Trophoblast cell (in vitro differentiated cells and primary cell): ENCODE data around the gene TDP1.
A peak's percentile ranks its signal among the peaks of the same experiment; 100 is the strongest.

ENCODE experiments used
- DNase-seq, 2 donors: peaks; one replicate each; pipeline ENCODE4 v3.0.0-alpha.2; 2016
- H2AFZ ChIP-seq: 2 replicates; pipeline ENCODE4 v1.6.1; 2013; ENCODE audit warnings: low read length, moderate library complexity, mild to moderate bottlenecking; ENCODE audit not compliant: insufficient read depth, poor library complexity
- H2AK5ac ChIP-seq: 2 replicates; pipeline ENCODE4 v1.6.1; 2013; ENCODE audit warnings: mild to moderate bottlenecking, low read length
- H2BK120ac ChIP-seq: 2 replicates; pipeline ENCODE4 v1.6.1; 2013; ENCODE audit warnings: low read length, mild to moderate bottlenecking, moderate library complexity; ENCODE audit not compliant: insufficient read depth, poor library complexity
- H2BK12ac ChIP-seq: 2 replicates; pipeline ENCODE4 v1.6.1; 2013; ENCODE audit warnings: mild to moderate bottlenecking, low read length, moderate library complexity
- H2BK5ac ChIP-seq: 2 replicates; pipeline ENCODE4 v1.6.1; 2013; ENCODE audit warnings: low read length, low read depth, moderate library complexity, mild to moderate bottlenecking; ENCODE audit not compliant: poor library complexity
- H3K14ac ChIP-seq: 2 replicates; pipeline ENCODE4 v1.6.1; 2013; ENCODE audit warnings: mild to moderate bottlenecking, low read length
- H3K18ac ChIP-seq: 2 replicates; pipeline ENCODE4 v1.6.1; 2013; ENCODE audit warnings: mild to moderate bottlenecking, low read length
- H3K23ac ChIP-seq: 2 replicates; pipeline ENCODE4 v1.6.1; 2013; ENCODE audit warnings: low read length
- H3K27ac ChIP-seq: 2 replicates; pipeline ENCODE4 v1.5.1; 2013; ENCODE audit warnings: low read depth, mild to moderate bottlenecking, inconsistent platforms, low read length, moderate library complexity
- H3K27me3 ChIP-seq: 2 replicates; pipeline ENCODE4 v1.6.1; 2013; ENCODE audit warnings: inconsistent platforms, mild to moderate bottlenecking, low read length, moderate library complexity; ENCODE audit not compliant: insufficient read depth
- H3K36me3 ChIP-seq, 2 experiments: 1 replicate in 1 of 2; 2 replicates in 1 of 2; pipeline ENCODE4 v1.6.1; 2013; ENCODE audit warnings: low read length in 2 of 2, mild to moderate bottlenecking in 2 of 2, moderate library complexity in 1 of 2; ENCODE audit not compliant: insufficient read depth in 2 of 2, control insufficient read depth in 1 of 2
- H3K4ac ChIP-seq: 2 replicates; pipeline ENCODE4 v1.6.1; 2013; ENCODE audit warnings: low read depth, mild to moderate bottlenecking, low read length, moderate library complexity
- H3K4me1 ChIP-seq, 2 experiments: 1 replicate in 1 of 2; 2 replicates in 1 of 2; pipeline ENCODE4 v1.6.1; 2013; ENCODE audit warnings: low read length in 2 of 2, mild to moderate bottlenecking in 2 of 2, moderate library complexity in 1 of 2; ENCODE audit not compliant: insufficient read depth in 2 of 2, control insufficient read depth in 1 of 2
- H3K4me2 ChIP-seq: 2 replicates; pipeline ENCODE4 v1.6.1; 2013; ENCODE audit warnings: inconsistent platforms, mild to moderate bottlenecking, low read length, moderate library complexity
- H3K4me3 ChIP-seq: 2 replicates; pipeline ENCODE4 v1.5.1; 2013; ENCODE audit warnings: mild to moderate bottlenecking, low read depth, low read length, inconsistent platforms
- H3K79me1 ChIP-seq: one replicate; pipeline ENCODE4 v1.6.1; 2013; ENCODE audit warnings: low read length
- H3K79me2 ChIP-seq: 2 replicates; pipeline ENCODE4 v1.6.1; 2013; ENCODE audit warnings: low read length, mild to moderate bottlenecking; ENCODE audit not compliant: control insufficient read depth, insufficient read depth, poor library complexity
- H3K9ac ChIP-seq: 2 replicates; pipeline ENCODE4 v1.6.1; 2013; ENCODE audit warnings: mild to moderate bottlenecking, low read length
- H3K9me3 ChIP-seq: 2 replicates; pipeline ENCODE4 v1.6.1; 2013; ENCODE audit warnings: low read depth, mild to moderate bottlenecking, control low read depth, inconsistent platforms, low read length; ENCODE audit not compliant: insufficient read depth
- H4K12ac ChIP-seq: 2 replicates; pipeline ENCODE4 v1.6.1; 2013; ENCODE audit warnings: low read depth, mild to moderate bottlenecking, low read length, moderate library complexity
- H4K8ac ChIP-seq: 2 replicates; pipeline ENCODE4 v1.6.1; 2013; ENCODE audit warnings: low read depth, mild to moderate bottlenecking, low read length, moderate library complexity
- H4K91ac ChIP-seq: one replicate; pipeline ENCODE4 v1.6.1; 2013; ENCODE audit warnings: low read depth, mild to moderate bottlenecking, low read length, moderate library complexity
- WGBS: extraction: QIAGEN DNeasy Blood & Tissue Kit; methylation state at CpG from one replicate; pipeline ENCODE4 v1.1.7; 2013; ENCODE audit warnings: missing lambda C conversion rate; ENCODE audit not compliant: insufficient read length, insufficient coverage; ENCODE audit errors: extremely low coverage; 5-methylcytosine and 5-hydroxymethylcytosine counted together

The TDP1 gene

DNA sequence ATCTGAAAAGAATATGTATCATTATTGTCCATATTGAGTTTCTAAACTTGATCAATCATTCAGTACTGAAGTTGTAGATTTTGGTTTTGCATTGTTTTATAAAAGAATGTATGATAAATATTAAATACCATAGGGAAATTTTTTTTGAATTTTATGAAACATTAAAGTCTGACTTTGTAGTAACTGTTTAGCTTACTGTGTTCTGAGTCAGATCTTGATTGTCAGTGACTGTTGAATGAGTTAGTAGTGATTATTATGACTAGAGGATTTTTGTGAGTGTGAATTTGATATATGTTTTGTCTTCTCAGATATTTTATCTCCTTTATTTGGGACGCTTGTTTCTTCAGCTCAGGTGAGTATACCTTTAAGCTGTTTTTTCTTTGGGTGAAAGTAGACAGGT is 10.1 kb downstream of the TDP1 start:
- Histone ChIP-seq H2BK120ac (no peak overlapping the region), H4K8ac (no peak overlapping the region), H3K23ac (no peak overlapping the region), H3K4me1 (peaks cover 0 to 2% of the 10 kb centered on the region in 2 experiments), H3K18ac (no peak overlapping the region), H3K9ac (no peak overlapping the region), H3K4ac (no peak overlapping the region), H3K4me3 (no peak overlapping the region), H2AFZ (no peak overlapping the region), H3K36me3 (peaks cover 14 to 31% of the 10 kb centered on the region in 2 experiments), H2BK5ac (no peak overlapping the region), H4K91ac (no peak overlapping the region), H3K79me2 (no peaks in the 10 kb centered on the region), H3K27ac (no peak overlapping the region), H3K9me3 (no peaks in the 10 kb centered on the region), H3K4me2 (no peak overlapping the region), H3K14ac (no peak overlapping the region), H2AK5ac (no peak overlapping the region), H2BK12ac (no peak overlapping the region), H3K79me1 (no peaks in the 10 kb centered on the region), H3K27me3 (no peaks in the 10 kb centered on the region), H4K12ac (no peak overlapping the region)
- DNase-seq, result no peak
- no CpG with 5 or more reads among the region's 1 CpG for WGBS

DNA sequence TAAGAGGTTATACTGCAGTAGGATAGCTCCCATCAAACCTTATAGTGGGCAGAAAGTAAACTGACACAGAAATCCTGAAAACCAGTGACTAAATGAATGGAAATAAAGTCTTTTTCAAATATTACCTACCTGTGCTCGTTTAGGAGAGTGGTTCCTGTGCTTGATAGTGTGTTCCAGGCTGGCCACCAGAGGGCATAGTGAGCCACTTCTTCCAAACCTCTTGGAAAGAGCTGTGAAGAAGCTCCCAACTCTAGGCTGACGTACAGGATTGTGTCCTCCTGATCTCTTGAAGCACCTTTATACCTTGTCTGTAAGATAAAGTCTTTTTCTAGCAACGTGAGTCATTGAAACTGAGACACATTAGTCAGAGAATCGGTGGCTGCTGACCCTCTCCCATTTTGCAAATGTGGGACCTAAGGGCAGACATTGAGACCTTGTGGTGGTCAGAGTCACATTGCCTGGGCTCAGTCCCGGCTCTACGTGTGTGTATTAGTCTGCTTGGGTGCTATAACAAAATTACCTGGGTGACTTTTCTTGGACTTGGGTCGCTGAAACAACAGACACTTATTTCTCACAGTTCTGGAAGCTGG is 17.6 kb downstream of the TDP1 start:
- no peak overlapping the region for H2BK12ac ChIP-seq
- no CpG with 5 or more reads among the region's 7 CpGs for WGBS

GRCh38 chr14:89977668-89978067 is 21.9 kb downstream of the TDP1 start:
- Histone ChIP-seq H3K79me1 (no peaks in the 10 kb centered on the region), H4K12ac (no peak overlapping the region), H3K27me3 (no peaks in the 10 kb centered on the region), H3K14ac (no peak overlapping the region), H4K8ac (no peak overlapping the region), H3K9ac (no peak overlapping the region), H3K18ac (no peak overlapping the region), H3K36me3 (peaks cover 21 to 37% of the 10 kb centered on the region in 2 experiments), H2AFZ (no peak overlapping the region), H3K4ac (no peak overlapping the region), H3K4me1 (no peaks in the 10 kb centered on the region), H3K23ac (no peak overlapping the region), H3K4me2 (no peak overlapping the region), H2BK12ac (no peak overlapping the region), H2BK120ac (no peak overlapping the region), H3K4me3 (no peak overlapping the region), H4K91ac (no peak overlapping the region), H2BK5ac (no peak overlapping the region), H3K27ac (no peak overlapping the region), H3K9me3 (no peaks in the 10 kb centered on the region), H2AK5ac (no peak overlapping the region), H3K79me2 (no peaks in the 10 kb centered on the region)
- no peak for DNase-seq
- WGBS, result no CpG with 5 or more reads among the region's 4 CpGs

More for the DNA sequence above, 17.6 kb downstream of the TDP1 start:
- no peaks in the 10 kb centered on the region for H3K79me2 ChIP-seq
- no peak overlapping the region for H2BK120ac ChIP-seq
- no peak overlapping the region for H3K14ac ChIP-seq
- H3K4ac ChIP-seq, result no peak overlapping the region
- no peaks in the 10 kb centered on the region for H3K79me1 ChIP-seq
- no peaks in the 10 kb centered on the region for H3K9me3 ChIP-seq
- no peak overlapping the region for H2BK5ac ChIP-seq
- DNase-seq, result peak; percentile 53 to 81
- no peak overlapping the region for H3K18ac ChIP-seq
- no peaks in the 10 kb centered on the region for H3K27me3 ChIP-seq
- no peak overlapping the region for H4K12ac ChIP-seq
- H4K91ac ChIP-seq, result no peak overlapping the region
- no peak overlapping the region for H3K27ac ChIP-seq
- H3K9ac ChIP-seq, result no peak overlapping the region
- H3K4me1 ChIP-seq, result no peaks in the 10 kb centered on the region
- no peak overlapping the region for H3K4me2 ChIP-seq
- no peak overlapping the region for H3K23ac ChIP-seq
- no peak overlapping the region for H2AK5ac ChIP-seq
- no peak overlapping the region for H4K8ac ChIP-seq
- peaks cover 20 to 41% of the 10 kb centered on the region in 2 experiments for H3K36me3 ChIP-seq
- H2AFZ ChIP-seq, result no peak overlapping the region
- no peak overlapping the region for H3K4me3 ChIP-seq

GRCh38 chr14:89978656-89979055 is 22.9 kb downstream of the TDP1 start:
- Histone ChIP-seq H2AK5ac (no peak overlapping the region), H3K79me2 (no peaks in the 10 kb centered on the region), H4K12ac (no peak overlapping the region), H2BK12ac (no peak overlapping the region), H4K8ac (no peak overlapping the region), H2AFZ (no peak overlapping the region), H4K91ac (no peak overlapping the region), H3K4me2 (no peak overlapping the region), H3K27ac (no peak overlapping the region), H3K14ac (no peak overlapping the region), H3K27me3 (no peaks in the 10 kb centered on the region), H3K18ac (no peak overlapping the region), H3K4me1 (no peaks in the 10 kb centered on the region), H2BK5ac (no peak overlapping the region), H3K23ac (no peak overlapping the region), H2BK120ac (no peak overlapping the region), H3K4me3 (no peak overlapping the region), H3K9me3 (no peaks in the 10 kb centered on the region), H3K36me3 (peaks cover 25 to 40% of the 10 kb centered on the region in 2 experiments), H3K79me1 (no peaks in the 10 kb centered on the region), H3K9ac (no peak overlapping the region), H3K4ac (no peak overlapping the region)
- DNase-seq, result no peak
- WGBS, result no CpG with 5 or more reads among the region's 4 CpGs
